ENCODE data around the gene PRSS21.

PRSS21 gene

DNA sequence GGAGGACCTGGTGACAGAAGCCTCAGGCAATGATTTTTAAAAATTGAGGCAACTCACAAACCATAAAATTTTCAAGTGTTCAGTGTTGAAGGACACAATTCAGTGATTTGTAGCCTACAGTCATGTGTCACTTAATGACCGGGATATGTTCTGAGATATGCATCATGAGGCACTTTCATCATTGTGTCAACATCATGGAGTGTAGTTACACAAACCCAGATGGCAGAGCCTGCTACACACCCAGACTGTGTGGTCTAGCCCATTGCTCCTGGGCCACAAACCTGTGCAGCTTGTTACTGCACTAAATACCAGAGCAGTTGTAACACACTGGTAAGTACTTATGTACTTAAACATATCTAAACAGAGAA lies 17.2 kb upstream of the PRSS21 start:
- DNase-seq (ENCODE audit: extremely low read depth, low read depth): no peak
- TF ChIP-seq, protein P1, sequence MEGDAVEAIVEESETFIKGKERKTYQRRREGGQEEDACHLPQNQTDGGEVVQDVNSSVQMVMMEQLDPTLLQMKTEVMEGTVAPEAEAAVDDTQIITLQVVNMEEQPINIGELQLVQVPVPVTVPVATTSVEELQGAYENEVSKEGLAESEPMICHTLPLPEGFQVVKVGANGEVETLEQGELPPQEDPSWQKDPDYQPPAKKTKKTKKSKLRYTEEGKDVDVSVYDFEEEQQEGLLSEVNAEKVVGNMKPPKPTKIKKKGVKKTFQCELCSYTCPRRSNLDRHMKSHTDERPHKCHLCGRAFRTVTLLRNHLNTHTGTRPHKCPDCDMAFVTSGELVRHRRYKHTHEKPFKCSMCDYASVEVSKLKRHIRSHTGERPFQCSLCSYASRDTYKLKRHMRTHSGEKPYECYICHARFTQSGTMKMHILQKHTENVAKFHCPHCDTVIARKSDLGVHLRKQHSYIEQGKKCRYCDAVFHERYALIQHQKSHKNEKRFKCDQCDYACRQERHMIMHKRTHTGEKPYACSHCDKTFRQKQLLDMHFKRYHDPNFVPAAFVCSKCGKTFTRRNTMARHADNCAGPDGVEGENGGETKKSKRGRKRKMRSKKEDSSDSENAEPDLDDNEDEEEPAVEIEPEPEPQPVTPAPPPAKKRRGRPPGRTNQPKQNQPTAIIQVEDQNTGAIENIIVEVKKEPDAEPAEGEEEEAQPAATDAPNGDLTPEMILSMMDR (IDR thresholded peaks at IDR 0.05; ENCODE audit: low read depth, low read length): no peak

DNA sequence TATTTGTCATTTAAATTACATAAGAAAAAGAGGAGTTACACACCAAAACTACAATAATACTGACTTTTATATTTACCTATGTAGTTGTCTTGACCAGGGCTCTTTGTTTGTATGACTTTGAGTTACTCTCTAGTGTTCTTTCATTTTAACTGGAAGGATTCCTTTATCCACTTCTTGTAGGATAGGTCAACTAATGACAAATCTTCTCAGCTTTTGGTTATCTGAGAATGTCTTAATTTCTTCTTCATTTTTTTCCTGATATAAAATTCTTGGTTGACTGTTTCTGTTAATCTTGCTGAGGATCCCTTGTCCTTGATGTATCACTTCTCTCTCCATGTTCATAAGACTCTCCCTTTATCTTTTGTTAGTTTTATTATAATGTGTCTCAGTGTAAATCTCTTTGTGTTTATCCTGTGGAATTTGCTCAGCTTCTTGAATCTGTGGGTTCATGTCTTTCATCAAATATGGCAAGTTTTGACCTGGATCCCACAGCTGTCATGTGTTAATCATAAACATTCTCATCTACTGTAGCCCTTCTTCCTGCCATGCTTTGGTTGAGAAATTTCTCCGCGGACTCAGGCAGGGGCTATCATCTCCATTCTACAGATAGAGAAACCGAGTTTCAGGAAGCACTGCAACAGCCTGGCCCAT lies 13.4 kb upstream of the PRSS21 start:
- TF ChIP-seq, protein P1 (IDR thresholded peaks at IDR 0.05; ENCODE audit: low read depth, low read length): no peak
- no peak for DNase-seq (ENCODE audit: extremely low read depth, low read depth)

DNA sequence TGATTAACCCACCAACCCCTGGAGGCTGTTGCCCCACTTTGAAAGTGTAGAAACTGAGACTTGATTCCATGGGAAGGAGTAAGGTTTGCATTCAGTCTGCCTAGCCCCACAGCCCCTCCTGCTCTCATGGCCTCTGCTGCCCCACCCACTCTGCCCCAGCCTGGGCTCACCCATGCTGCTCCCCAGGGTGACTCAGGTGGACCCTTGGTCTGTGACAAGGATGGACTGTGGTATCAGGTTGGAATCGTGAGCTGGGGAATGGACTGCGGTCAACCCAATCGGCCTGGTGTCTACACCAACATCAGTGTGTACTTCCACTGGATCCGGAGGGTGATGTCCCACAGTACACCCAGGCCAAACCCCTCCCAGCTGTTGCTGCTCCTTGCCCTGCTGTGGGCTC lies 12.3 kb upstream of the PRSS21 start:
- TF ChIP-seq, protein P1 (IDR thresholded peaks at IDR 0.05; ENCODE audit: low read depth, low read length): no peak
- DNase-seq (ENCODE audit: extremely low read depth, low read depth): no peak

DNA sequence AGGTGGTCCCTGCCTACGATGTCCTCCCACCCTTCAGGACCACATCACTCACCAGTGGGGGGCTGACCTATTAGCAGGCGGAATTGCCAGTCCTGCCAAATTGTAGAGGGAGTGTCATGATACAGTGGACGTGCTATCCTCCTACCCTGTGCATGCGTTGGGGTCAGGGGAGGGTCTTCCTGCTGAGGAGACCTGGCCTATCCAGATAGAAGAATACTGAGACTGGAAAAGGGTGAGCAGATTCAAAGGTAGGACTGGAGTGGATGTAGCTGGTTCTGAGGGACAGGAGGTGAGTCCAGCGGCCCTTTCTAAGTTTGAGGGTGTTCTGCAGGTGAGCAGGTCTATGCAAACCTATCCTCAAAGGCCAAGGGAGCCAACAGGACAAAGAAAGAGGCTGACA lies 10.8 kb upstream of the PRSS21 start:
- TF ChIP-seq, protein P1 (IDR thresholded peaks at IDR 0.05; ENCODE audit: low read depth, low read length): no peak

DNA sequence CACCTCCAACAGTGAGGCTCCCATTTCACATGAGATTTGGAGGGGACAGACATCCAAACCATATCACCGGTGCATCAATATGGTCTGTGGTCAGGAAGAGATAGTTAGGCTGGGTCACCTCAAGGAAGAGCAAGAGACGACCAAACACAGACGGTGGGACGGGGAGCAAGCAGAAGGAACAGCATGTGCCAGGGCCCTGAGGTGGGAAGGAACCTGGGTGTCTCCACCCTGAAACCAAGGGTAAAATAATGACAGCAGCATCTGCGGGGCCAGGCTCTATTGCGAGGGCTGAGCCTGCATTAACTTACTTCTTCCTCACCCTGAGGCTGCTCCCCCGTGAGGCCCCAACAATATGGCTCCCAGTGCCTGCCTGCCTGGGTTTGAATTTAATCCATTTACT lies 8.9 kb upstream of the PRSS21 start:
- TF ChIP-seq, protein P1 (IDR thresholded peaks at IDR 0.05; ENCODE audit: low read depth, low read length): no peak
- no peak for DNase-seq (ENCODE audit: extremely low read depth, low read depth)

More for the DNA sequence above, 10.8 kb upstream of the PRSS21 start:
- no peak for DNase-seq (ENCODE audit: extremely low read depth, low read depth)

DNA sequence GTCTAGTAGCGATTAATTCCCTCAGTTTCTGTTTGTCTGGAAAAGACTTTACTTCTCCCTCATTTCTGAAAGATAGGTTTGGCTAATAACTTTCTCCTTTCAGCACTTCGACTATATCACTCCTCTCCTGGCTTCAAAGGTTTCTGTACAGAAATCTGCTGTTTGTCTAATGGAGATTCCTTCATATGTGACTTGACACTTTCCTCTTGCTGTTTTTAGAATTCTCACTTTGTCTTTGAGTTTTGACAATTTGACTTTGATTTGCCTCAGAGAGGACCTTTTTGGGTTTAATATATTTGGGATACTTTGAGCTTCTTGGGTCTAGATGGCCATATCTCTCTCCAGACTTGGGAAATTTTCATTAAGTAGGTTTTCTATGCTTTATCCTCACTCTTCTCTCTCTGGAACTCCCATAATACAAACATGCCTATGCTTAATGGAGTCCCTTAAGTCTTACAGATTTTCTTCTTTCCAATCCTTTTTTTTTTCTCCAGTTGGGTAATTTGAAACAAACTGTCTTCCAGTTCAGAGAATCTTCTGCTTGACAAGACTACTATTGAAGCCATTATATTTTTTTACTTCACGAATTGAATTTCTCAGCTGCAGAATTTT lies 7.8 kb upstream of the PRSS21 start:
- DNase-seq (ENCODE audit: extremely low read depth, low read depth): no peak
- TF ChIP-seq, protein P1 (IDR thresholded peaks at IDR 0.05; ENCODE audit: low read depth, low read length): no peak

DNA sequence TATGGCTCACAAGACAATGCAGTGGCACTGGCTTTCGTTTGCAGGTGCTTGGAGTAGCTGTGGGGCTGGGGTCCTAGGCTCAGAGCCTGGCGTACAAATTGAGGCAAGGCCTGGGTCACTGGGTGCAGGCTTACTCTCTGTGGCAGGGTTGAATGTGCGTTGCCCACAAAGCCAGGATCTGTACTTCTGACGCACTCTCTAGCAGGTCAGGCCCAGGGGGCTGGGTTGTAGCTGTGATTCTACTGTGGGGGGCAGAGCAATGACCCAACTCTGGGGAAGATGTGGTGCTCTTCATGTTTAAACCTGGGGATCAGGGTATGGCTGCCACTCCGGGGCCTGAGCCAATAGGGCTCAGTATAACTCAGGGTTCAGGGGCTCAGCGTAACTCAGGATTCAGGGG lies 6.4 kb upstream of the PRSS21 start:
- no peak for DNase-seq (ENCODE audit: extremely low read depth, low read depth)
- TF ChIP-seq, protein P1 (IDR thresholded peaks at IDR 0.05; ENCODE audit: low read depth, low read length): no peak
